ENCODE data around the gene SPNS2. TPM values are rescaled to one million over a fixed set of nuclear protein-coding genes. Genes with fewer than 3 reads are reported as not detected.

SPNS2 gene
- total and polyA plus RNA-seq, 10 of the 15 experiments (the other 5 are each of a cell fraction or from before 2014, with no cell fraction given) = 0.04 to 1.1 (median 0.23) TPM; not detected in 2

GRCh38 chr17:4565209-4566141 lies 66.8 kb downstream of the SPNS2 start:
- ChIA-PET CTCF (interaction anchor here (0.6 to 6.3 kb wide), 22 partner anchors 8 to 652 kb away, joined by 3 to 135 read pairs (median 4); partner anchors contain the start of gene MYBBP1A), POLR2A (interaction anchor here (0.6 to 1.1 kb wide), 2 partner anchors 9 to 1824 kb away, joined by 3 to 4 read pairs; no protein-coding TSS in a partner anchor), RAD21 (ENCODE audit: unreplicated experiment) (interaction anchor here (1.0 to 1.2 kb wide), 5 partner anchors 10 to 136 kb away, joined by 3 to 4 read pairs (median 3); partner anchors contain the start of gene MYBBP1A), SMC1A (ENCODE audit: uncharacterized antibody, unreplicated experiment) (interaction anchor here (0.6 to 1.5 kb wide), 2 partner anchors 52 to 137 kb away, joined by 3 to 4 read pairs; no protein-coding TSS in a partner anchor)
- in situ Hi-C loops (cut with MboI) (loop anchor here (5.0 kb wide), 1 partner anchor 57 kb away; no protein-coding TSS in a partner anchor), intact Hi-C loops (cut with micrococcal nuclease; ENCODE audit: unreplicated experiment) (loop anchor here (1.0 to 10.0 kb wide), 3 partner anchors 61 to 323 kb away; no protein-coding TSS in a partner anchor)
- Histone ChIP-seq H3K79me2 (ENCODE audit: control insufficient read depth, insufficient read depth, low read length) (no peaks in the 10 kb centered on the region), H3K9ac (ENCODE audit: control insufficient read depth, insufficient read depth, low read length) (no peak overlapping the region), H4K20me1 (ENCODE audit: control insufficient read depth, insufficient read depth) (no peaks in the 10 kb centered on the region), H3K4me3 (no peak overlapping the region), H3K4me2 (ENCODE audit: control insufficient read depth, insufficient read depth) (peak overlapping the region; percentile 46; the same call in 1 of the 2 replicates), H3K4me1 (ENCODE audit: control insufficient read depth, insufficient read depth, low read length) (peaks cover 32% of the 10 kb centered on the region), H2AFZ (ENCODE audit: control insufficient read depth, low read depth, low read length) (peak overlapping the region; percentile 86), H3K9me3 (replicated peaks; ENCODE audit: control insufficient read depth, insufficient read depth, low read length) (no peaks in the 10 kb centered on the region; the same call in 1 of the 3 replicates), H3K36me3 (ENCODE audit: control insufficient read depth in 2 of 2, insufficient read depth in 2 of 2, low read length in 1 of 2) (no peaks in the 10 kb centered on the region), H3K27me3 (replicated peaks in 1 of 2; ENCODE audit: control insufficient read depth in 2 of 2, insufficient read depth in 2 of 2, low read length in 1 of 2) (no peaks in the 10 kb centered on the region), H3K27ac (ENCODE audit: control insufficient read depth, insufficient read depth) (no peak overlapping the region)
- BruUV-seq (replicated peaks) = no TSS peak
- DNase-seq (ENCODE audit: low read depth, low spot score) (no peak), FAIRE-seq (peak; percentile 68), ATAC-seq (peak; percentile 78)
- WGBS (ENCODE audit: insufficient coverage, insufficient replicate concordance, low lambda C conversion rate, missing lambda C conversion rate) = 25% methylated on average over 16 of the region's 16 CpGs
- peak; percentile 55; the same call in 1 of the 2 replicates for TF ChIP-seq EED (IDR thresholded peaks at IDR 0.05; ENCODE audit: low read depth)
- TF ChIP-seq IKZF2 (IDR thresholded peaks at IDR 0.05) = peak in 1 of 2 experiments; percentile 29; a peak in 1 of 4 replicates
- peak; percentile 80 to 92 (median 86) for TF ChIP-seq CTCF (IDR thresholded peaks at IDR 0.05 in 2 of 3, conservative IDR thresholded peaks at IDR 0.05 in 1 of 3; ENCODE audit: control insufficient read depth in 2 of 3, extremely low read depth in 1 of 3, insufficient read depth in 1 of 3, low read depth in 3 of 3, low read length in 3 of 3)
- peak; percentile 53 for TF ChIP-seq RAD21 (IDR thresholded peaks at IDR 0.05; ENCODE audit: insufficient read depth, low read depth, low read length)
- TF ChIP-seq SMC3 (IDR thresholded peaks at IDR 0.05; ENCODE audit: borderline replicate concordance, low read length) = peak; percentile 47; the same call in 1 of the 2 replicates
- TF ChIP-seq RB1 (IDR thresholded peaks at IDR 0.05; ENCODE audit: borderline replicate concordance) = peak; percentile 94; the same call in 1 of the 2 replicates
- TF ChIP-seq ZNF207 (IDR thresholded peaks at IDR 0.05; ENCODE audit: borderline replicate concordance) = 0 out of 2 replicates have a peak, but pooled peaks have one; percentile 29
- TF ChIP-seq FOS (IDR thresholded peaks at IDR 0.05; ENCODE audit: borderline replicate concordance, extremely low read depth, insufficient read length) = no peak
- TF ChIP-seq GATAD2B (conservative IDR thresholded peaks at IDR 0.05; ENCODE audit: low read depth) = no peak
- no peak for TF ChIP-seq E4F1 (IDR thresholded peaks at IDR 0.05; ENCODE audit: borderline replicate concordance, partially characterized antibody)
- TF ChIP-seq, protein P1, sequence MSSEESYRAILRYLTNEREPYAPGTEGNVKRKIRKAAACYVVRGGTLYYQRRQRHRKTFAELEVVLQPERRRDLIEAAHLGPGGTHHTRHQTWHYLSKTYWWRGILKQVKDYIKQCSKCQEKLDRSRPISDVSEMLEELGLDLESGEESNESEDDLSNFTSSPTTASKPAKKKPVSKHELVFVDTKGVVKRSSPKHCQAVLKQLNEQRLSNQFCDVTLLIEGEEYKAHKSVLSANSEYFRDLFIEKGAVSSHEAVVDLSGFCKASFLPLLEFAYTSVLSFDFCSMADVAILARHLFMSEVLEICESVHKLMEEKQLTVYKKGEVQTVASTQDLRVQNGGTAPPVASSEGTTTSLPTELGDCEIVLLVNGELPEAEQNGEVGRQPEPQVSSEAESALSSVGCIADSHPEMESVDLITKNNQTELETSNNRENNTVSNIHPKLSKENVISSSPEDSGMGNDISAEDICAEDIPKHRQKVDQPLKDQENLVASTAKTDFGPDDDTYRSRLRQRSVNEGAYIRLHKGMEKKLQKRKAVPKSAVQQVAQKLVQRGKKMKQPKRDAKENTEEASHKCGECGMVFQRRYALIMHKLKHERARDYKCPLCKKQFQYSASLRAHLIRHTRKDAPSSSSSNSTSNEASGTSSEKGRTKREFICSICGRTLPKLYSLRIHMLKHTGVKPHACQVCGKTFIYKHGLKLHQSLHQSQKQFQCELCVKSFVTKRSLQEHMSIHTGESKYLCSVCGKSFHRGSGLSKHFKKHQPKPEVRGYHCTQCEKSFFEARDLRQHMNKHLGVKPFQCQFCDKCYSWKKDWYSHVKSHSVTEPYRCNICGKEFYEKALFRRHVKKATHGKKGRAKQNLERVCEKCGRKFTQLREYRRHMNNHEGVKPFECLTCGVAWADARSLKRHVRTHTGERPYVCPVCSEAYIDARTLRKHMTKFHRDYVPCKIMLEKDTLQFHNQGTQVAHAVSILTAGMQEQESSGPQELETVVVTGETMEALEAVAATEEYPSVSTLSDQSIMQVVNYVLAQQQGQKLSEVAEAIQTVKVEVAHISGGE (CRISPR knock-in tag; IDR thresholded peaks at IDR 0.05) = no peak
- no peak for TF ChIP-seq MYB (IDR thresholded peaks at IDR 0.05; ENCODE audit: borderline replicate concordance, low read depth, low read length)
